GM06990 (cell line): ENCODE measurements around the gene FBXO36.

ENCODE experiments used
- DNase-seq: peaks from one replicate; pipeline ENCODE4 v3.0.0-alpha.2; 2011; ENCODE audit not compliant: insufficient read length; ENCODE audit errors: extremely low read depth
- H3K27me3 ChIP-seq: replicated peaks from 2 replicates; pipeline ENCODE4 v1.6.0; 2011; ENCODE audit warnings: low read length; ENCODE audit not compliant: control insufficient read depth, insufficient read depth
- H3K36me3 ChIP-seq: 2 replicates; pipeline ENCODE4 v1.5.1; 2011; ENCODE audit warnings: low read length; ENCODE audit not compliant: control insufficient read depth, insufficient read depth
- H3K4me3 ChIP-seq: replicated peaks from 2 replicates; pipeline ENCODE4 v1.5.1; 2011; ENCODE audit warnings: low read depth, mild to moderate bottlenecking, control low read depth, low read length
- TF ChIP-seq, protein P1 (sequence below): IDR thresholded peaks from 2 replicates; pipeline ENCODE4 v1.5.1; 2011; ENCODE audit warnings: low read length, control low read depth, mild to moderate bottlenecking, inconsistent platforms; ENCODE audit not compliant: insufficient read depth, poor library complexity, severe bottlenecking

The FBXO36 gene

DNA sequence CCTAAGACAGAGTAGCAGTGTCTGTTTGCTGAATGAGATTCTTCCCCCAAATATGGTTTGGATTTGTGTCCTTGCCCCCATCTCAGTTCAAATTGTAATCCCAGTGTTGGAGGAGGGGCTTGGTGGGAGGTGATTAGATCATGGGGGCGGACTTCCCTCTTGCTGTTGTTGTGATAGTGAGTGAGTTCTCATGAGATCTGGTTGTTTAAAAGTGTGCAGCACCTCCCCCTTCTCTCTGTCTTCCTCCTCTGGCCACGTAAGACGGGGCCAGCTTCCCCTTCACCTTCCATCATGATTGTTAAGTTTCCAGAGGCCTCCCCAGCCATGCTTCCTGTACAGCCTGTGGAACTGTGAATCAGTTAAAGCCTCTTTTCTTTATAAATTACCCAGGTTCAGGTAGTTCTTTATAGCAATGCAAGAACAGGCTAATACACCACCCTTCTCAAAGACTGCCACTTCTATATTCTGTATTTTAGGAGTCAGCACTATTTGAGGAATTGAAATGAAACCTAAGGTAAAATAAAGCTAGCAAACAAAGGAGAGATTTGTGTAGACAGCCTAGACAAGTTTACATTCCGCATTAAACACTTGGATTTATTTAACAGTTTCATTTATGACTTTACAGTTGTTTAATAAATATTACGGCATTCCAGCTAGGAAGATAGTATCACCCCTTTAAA, 21.6 kb downstream of the FBXO36 start:
- no peaks in the 10 kb centered on the region for H3K36me3 ChIP-seq
- TF ChIP-seq, protein P1, sequence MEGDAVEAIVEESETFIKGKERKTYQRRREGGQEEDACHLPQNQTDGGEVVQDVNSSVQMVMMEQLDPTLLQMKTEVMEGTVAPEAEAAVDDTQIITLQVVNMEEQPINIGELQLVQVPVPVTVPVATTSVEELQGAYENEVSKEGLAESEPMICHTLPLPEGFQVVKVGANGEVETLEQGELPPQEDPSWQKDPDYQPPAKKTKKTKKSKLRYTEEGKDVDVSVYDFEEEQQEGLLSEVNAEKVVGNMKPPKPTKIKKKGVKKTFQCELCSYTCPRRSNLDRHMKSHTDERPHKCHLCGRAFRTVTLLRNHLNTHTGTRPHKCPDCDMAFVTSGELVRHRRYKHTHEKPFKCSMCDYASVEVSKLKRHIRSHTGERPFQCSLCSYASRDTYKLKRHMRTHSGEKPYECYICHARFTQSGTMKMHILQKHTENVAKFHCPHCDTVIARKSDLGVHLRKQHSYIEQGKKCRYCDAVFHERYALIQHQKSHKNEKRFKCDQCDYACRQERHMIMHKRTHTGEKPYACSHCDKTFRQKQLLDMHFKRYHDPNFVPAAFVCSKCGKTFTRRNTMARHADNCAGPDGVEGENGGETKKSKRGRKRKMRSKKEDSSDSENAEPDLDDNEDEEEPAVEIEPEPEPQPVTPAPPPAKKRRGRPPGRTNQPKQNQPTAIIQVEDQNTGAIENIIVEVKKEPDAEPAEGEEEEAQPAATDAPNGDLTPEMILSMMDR: no peak
- DNase-seq: no peak
- H3K27me3 ChIP-seq: no peaks in the 10 kb centered on the region
- H3K4me3 ChIP-seq: no peak overlapping the region

DNA sequence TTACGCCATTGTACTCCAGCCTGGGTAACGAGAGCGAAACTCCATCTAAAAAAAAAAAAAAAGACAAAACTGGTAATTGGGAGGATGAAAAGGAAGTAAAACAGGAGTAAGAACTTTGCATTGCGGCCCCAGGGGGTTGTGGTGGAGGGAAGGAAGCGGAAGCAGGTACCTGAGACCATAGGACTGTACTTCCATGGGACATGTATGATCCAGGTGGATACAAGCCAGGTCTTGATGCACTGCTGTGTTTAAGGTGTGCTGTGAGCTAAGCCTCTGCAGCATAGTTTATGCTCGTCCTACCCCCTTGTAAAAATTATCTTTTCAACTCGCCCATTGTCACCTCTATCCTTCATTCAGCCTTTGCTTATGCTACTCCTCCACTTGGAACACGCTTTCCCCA, 23.7 kb downstream of the FBXO36 start:
- TF ChIP-seq, protein P1: no peak
- H3K27me3 ChIP-seq: no peaks in the 10 kb centered on the region
- DNase-seq: no peak
- no peaks in the 10 kb centered on the region for H3K36me3 ChIP-seq
- no peak overlapping the region for H3K4me3 ChIP-seq

DNA sequence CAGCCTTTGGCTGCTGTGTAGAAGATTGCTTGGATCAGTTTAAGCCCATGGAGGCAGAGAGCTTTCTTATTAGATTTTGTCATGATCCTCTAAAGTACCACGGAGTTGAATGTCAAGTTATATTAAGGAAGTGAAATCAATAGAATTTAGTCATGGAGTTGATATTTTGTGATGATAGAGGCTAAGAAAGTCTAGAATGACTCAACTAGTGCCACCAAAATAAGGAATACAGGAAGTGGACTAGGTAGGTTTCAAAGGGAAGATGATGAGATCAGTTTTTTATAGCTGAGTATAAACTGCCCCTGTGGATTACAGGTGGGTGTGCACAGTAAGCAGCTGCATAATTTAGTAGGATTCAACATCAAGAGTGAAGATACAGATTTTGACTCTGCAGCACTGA, 25.2 kb downstream of the FBXO36 start:
- Histone ChIP-seq H3K27me3 (no peaks in the 10 kb centered on the region), H3K4me3 (no peak overlapping the region), H3K36me3 (no peaks in the 10 kb centered on the region)
- TF ChIP-seq, protein P1: no peak
- DNase-seq: peak; percentile 61

DNA sequence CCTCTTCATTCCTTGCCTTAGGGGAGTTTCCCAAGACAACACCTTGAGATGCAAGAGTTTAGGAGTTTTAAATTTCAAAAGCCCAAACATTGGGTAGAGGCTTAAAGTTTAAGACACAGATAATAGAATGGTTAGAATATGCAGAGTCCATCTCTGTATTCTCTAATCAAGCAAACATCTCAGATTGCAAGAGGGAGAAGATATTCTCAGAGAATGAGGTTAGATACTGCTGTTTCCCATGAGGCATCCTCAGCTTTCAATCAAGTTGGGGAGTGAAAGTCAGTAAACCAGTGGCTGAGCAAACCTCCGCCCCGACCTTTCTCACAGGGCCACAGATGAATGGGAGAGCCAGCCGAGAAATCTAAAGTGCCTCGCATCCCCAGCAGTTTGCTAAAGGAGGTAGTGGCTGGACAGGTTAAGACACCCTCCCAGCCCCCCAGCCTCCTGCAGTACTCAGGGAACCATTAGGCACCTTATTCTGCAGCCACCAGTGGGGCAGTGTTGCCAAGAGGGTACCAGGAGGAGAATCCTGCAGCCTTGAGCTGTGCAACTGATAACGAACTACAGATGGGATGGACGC, 30.0 kb downstream of the FBXO36 start:
- Histone ChIP-seq H3K27me3 (no peaks in the 10 kb centered on the region), H3K4me3 (no peak overlapping the region), H3K36me3 (no peaks in the 10 kb centered on the region)
- no peak for DNase-seq
- TF ChIP-seq, protein P1: no peak

DNA sequence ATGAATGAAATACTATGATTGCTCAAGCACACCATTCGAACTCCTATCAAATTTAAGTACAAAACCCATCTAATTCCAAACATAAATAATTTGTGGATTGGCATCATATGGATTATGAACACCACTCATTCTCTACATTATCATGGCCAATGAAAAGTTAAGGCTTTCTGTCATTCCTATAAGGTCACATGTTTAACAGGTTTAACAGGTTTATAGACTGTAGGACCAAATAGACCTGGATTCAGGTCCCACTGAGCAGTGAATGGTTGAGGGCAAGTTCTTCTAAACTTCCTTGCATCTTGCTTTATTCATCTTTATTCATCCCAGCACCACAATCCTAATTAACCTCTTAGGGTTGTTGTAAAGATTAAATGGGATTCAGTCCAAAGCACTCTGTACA, 33.4 kb downstream of the FBXO36 start:
- Histone ChIP-seq H3K36me3 (no peaks in the 10 kb centered on the region), H3K4me3 (no peak overlapping the region), H3K27me3 (no peaks in the 10 kb centered on the region)
- TF ChIP-seq, protein P1: no peak
- DNase-seq: no peak
